H9 (cell line): ENCODE measurements around the gene COA4. TPM values are rescaled to one million over a fixed set of nuclear protein-coding genes. Genes with fewer than 3 reads are reported as not detected.
A peak's percentile ranks its signal among the peaks of the same experiment; 100 is the strongest.

Source experiments
- DNase-seq: peaks from one replicate; pipeline ENCODE4 v3.0.0-alpha.2; 2017
- H2AFZ ChIP-seq: one replicate; pipeline ENCODE4 v1.6.1; 2013; ENCODE audit warnings: mild to moderate bottlenecking, low read length, control low read depth, moderate library complexity
- H2AK5ac ChIP-seq: 2 replicates; pipeline ENCODE4 v1.6.1; 2013; ENCODE audit warnings: low read length, control low read depth, mixed read lengths; ENCODE audit not compliant: insufficient read length
- H2BK120ac ChIP-seq: one replicate; pipeline ENCODE4 v1.6.1; 2013; ENCODE audit warnings: low read depth, mild to moderate bottlenecking, low read length, control low read depth, inconsistent platforms; ENCODE audit not compliant: poor library complexity, severe bottlenecking
- H2BK12ac ChIP-seq: 2 replicates; pipeline ENCODE4 v1.6.1; 2013; ENCODE audit warnings: low read length, control low read depth, mixed read lengths, low read depth; ENCODE audit not compliant: insufficient read length
- H2BK15ac ChIP-seq: 2 replicates; pipeline ENCODE4 v1.6.1; 2013; ENCODE audit warnings: low read depth, low read length, control low read depth
- H2BK20ac ChIP-seq: one replicate; pipeline ENCODE4 v1.6.1; 2013; ENCODE audit warnings: low read depth, mild to moderate bottlenecking, low read length, control low read depth, inconsistent platforms; ENCODE audit not compliant: poor library complexity, severe bottlenecking
- H2BK5ac ChIP-seq: 2 replicates; pipeline ENCODE4 v1.6.1; 2013; ENCODE audit warnings: low read length, control low read depth, mixed read lengths; ENCODE audit not compliant: insufficient read length
- H3K14ac ChIP-seq: 2 replicates; pipeline ENCODE4 v1.6.1; 2013; ENCODE audit warnings: low read length, control low read depth; ENCODE audit not compliant: insufficient read depth
- H3K18ac ChIP-seq: 2 replicates; pipeline ENCODE4 v1.6.1; 2013; ENCODE audit warnings: low read depth, mild to moderate bottlenecking, mixed read lengths, low read length, control low read depth; ENCODE audit not compliant: insufficient read length
- H3K23ac ChIP-seq: 2 replicates; pipeline ENCODE4 v1.6.1; 2013; ENCODE audit warnings: low read length, control low read depth, mixed read lengths, low read depth; ENCODE audit not compliant: insufficient read length
- H3K23me2 ChIP-seq: 2 replicates; pipeline ENCODE4 v1.6.1; 2013; ENCODE audit warnings: low read depth, mild to moderate bottlenecking, mixed read lengths, low read length, control low read depth; ENCODE audit not compliant: insufficient read length, poor library complexity, severe bottlenecking
- H3K27ac ChIP-seq: 2 replicates; pipeline ENCODE4 v1.5.1; 2013; ENCODE audit warnings: low read length, control low read depth, mixed read lengths, low read depth; ENCODE audit not compliant: insufficient read length
- H3K27me3 ChIP-seq: 2 replicates; pipeline ENCODE4 v1.6.1; 2013; ENCODE audit warnings: low read length, control low read depth, inconsistent platforms; ENCODE audit not compliant: insufficient read depth
- H3K4ac ChIP-seq: 2 replicates; pipeline ENCODE4 v1.6.1; 2013; ENCODE audit warnings: low read depth, mild to moderate bottlenecking, control low read depth, inconsistent platforms, low read length, moderate library complexity
- H3K4me1 ChIP-seq: 2 replicates; pipeline ENCODE4 v1.6.1; 2013; ENCODE audit warnings: low read length, control low read depth, inconsistent platforms; ENCODE audit not compliant: insufficient read depth
- H3K4me2 ChIP-seq: 2 replicates; pipeline ENCODE4 v1.6.1; 2013; ENCODE audit warnings: low read length, control low read depth, mixed read lengths; ENCODE audit not compliant: insufficient read length, insufficient read depth
- H3K56ac ChIP-seq: 2 replicates; pipeline ENCODE4 v1.6.1; 2013; ENCODE audit warnings: low read depth, mild to moderate bottlenecking, mixed read lengths, low read length, control low read depth; ENCODE audit not compliant: insufficient read length
- H3K79me1 ChIP-seq: 2 replicates; pipeline ENCODE4 v1.6.1; 2013; ENCODE audit warnings: low read depth, mild to moderate bottlenecking, moderate library complexity, low read length, control low read depth, inconsistent platforms; ENCODE audit not compliant: insufficient read depth, poor library complexity, severe bottlenecking
- H3K79me2 ChIP-seq: 2 replicates; pipeline ENCODE4 v1.6.1; 2013; ENCODE audit warnings: low read length, control low read depth, inconsistent platforms; ENCODE audit not compliant: insufficient read depth
- H3K9ac ChIP-seq: 2 replicates; pipeline ENCODE4 v1.6.1; 2013; ENCODE audit warnings: low read length, control low read depth, mixed read lengths; ENCODE audit not compliant: insufficient read length; ENCODE audit errors: extremely low read depth
- H3K9me3 ChIP-seq: one replicate; pipeline ENCODE4 v1.6.1; 2013; ENCODE audit warnings: low read depth, low read length, inconsistent platforms; ENCODE audit not compliant: control insufficient read depth
- H3T11ph ChIP-seq: one replicate; pipeline ENCODE4 v1.6.1; 2013; ENCODE audit warnings: mild to moderate bottlenecking, low read length, control low read depth, inconsistent platforms
- H4K20me1 ChIP-seq: one replicate; pipeline ENCODE4 v1.6.1; 2013; ENCODE audit not compliant: control insufficient read depth, insufficient read length, insufficient read depth
- H4K5ac ChIP-seq: 2 replicates; pipeline ENCODE4 v1.6.1; 2013; ENCODE audit warnings: low read depth, mild to moderate bottlenecking, mixed read lengths, low read length, control low read depth; ENCODE audit not compliant: insufficient read length
- H4K8ac ChIP-seq: replicated peaks from 2 replicates; pipeline ENCODE4 v1.6.1; 2013; ENCODE audit warnings: low read length, control low read depth, mixed read lengths, low read depth; ENCODE audit not compliant: insufficient read length
- H4K91ac ChIP-seq: 2 replicates; pipeline ENCODE4 v1.6.1; 2013; ENCODE audit warnings: low read depth, mild to moderate bottlenecking, moderate library complexity, mixed read lengths, low read length, control low read depth; ENCODE audit not compliant: insufficient read length
- H3K27ac Mint-ChIP-seq, 3 experiments: 2 replicates in 2 of 3; 3 replicates in 1 of 3; pipeline ENCODE4 v1.8.0; 2020 to 2021; ENCODE audit warnings: mixed read lengths in 3 of 3, mild to moderate bottlenecking in 1 of 3, moderate library complexity in 1 of 3
- H3K27me3 Mint-ChIP-seq: 2 replicates; pipeline ENCODE4 v1.8.0; 2021; ENCODE audit warnings: low read depth, mild to moderate bottlenecking, moderate library complexity, mixed read lengths
- H3K36me3 Mint-ChIP-seq, 3 experiments: 2 replicates in 2 of 3; 3 replicates in 1 of 3; pipeline ENCODE4 v1.8.0; 2020 to 2021; ENCODE audit warnings: low read depth in 3 of 3, mixed read lengths in 3 of 3; ENCODE audit not compliant: insufficient read depth in 1 of 3
- H3K4me1 Mint-ChIP-seq, 2 experiments: 2 replicates each; pipeline ENCODE4 v1.8.0; 2020; ENCODE audit warnings: mixed read lengths in 2 of 2
- H3K4me3 Mint-ChIP-seq, 2 experiments: 2 replicates in 1 of 2; 3 replicates in 1 of 2; pipeline ENCODE4 v1.8.0; 2020 to 2021; ENCODE audit warnings: mild to moderate bottlenecking in 2 of 2, mixed read lengths in 2 of 2, moderate library complexity in 1 of 2
- H3K9me3 Mint-ChIP-seq, 2 experiments: 2 replicates in 1 of 2; 3 replicates in 1 of 2; pipeline ENCODE4 v1.8.0; 2020; ENCODE audit warnings: mild to moderate bottlenecking in 2 of 2, mixed read lengths in 2 of 2, moderate library complexity in 1 of 2
- CTCF ChIP-seq: fragments of 200-600 bp; sonication (generic); conservative IDR thresholded peaks from 3 replicates; pipeline ENCODE4 v1.8.0; 2021; ENCODE audit warnings: antibody characterized with exemption, mild to moderate bottlenecking
- WGBS: extraction: QIAGEN DNeasy Blood & Tissue Kit; methylation state at CpG from one replicate; pipeline ENCODE4 v1.1.7; 2013; ENCODE audit warnings: missing lambda C conversion rate, low lambda C conversion rate, mixed read lengths; ENCODE audit not compliant: insufficient read length; ENCODE audit errors: extremely low coverage; 5-methylcytosine and 5-hydroxymethylcytosine counted together
- total RNA-seq: library from RNA; stranded (reverse); gene quantifications from 2 replicates; pipeline ENCODE4 v1.2.1, GENCODE V29; 2021

COA4 gene
- total RNA-seq, 1 experiment from 2014 or later = 116 TPM

- peak overlapping the region in 2 of 3 experiments; percentile 4 to 53; a peak in 1 of 7 replicates for H3K27ac Mint-ChIP-seq
- no peak for DNase-seq
- Histone ChIP-seq H2AK5ac (no peak overlapping the region), H3K23me2 (no peaks in the 10 kb centered on the region), H2BK12ac (no peak overlapping the region), H2AFZ (no peak overlapping the region), H3K79me1 (no peaks in the 10 kb centered on the region), H3K4me1 (no peaks in the 10 kb centered on the region), H4K20me1 (no peaks in the 10 kb centered on the region), H3K27ac (no peak overlapping the region), H3K56ac (no peak overlapping the region), H3T11ph (no peak overlapping the region), H3K27me3 (no peaks in the 10 kb centered on the region), H3K4ac (no peak overlapping the region), H4K5ac (no peak overlapping the region), H2BK120ac (no peak overlapping the region), H3K79me2 (no peaks in the 10 kb centered on the region), H3K9me3 (no peaks in the 10 kb centered on the region), H4K91ac (no peak overlapping the region), H2BK5ac (no peak overlapping the region), H3K18ac (no peak overlapping the region), H3K4me2 (no peak overlapping the region), H3K14ac (no peak overlapping the region), H3K23ac (no peak overlapping the region), H2BK15ac (no peak overlapping the region), H3K9ac (no peak overlapping the region), H4K8ac (no peak overlapping the region), H2BK20ac (no peak overlapping the region)
- no peaks in the 10 kb centered on the region; the same call in 1 of the 2 replicates for H3K27me3 Mint-ChIP-seq
- no peaks in the 10 kb centered on the region for H3K9me3 Mint-ChIP-seq
- H3K36me3 Mint-ChIP-seq = peaks cover 3 to 19% (median 5%) of the 10 kb centered on the region in 3 experiments; a peak in 6 of 7 replicates
- WGBS = no CpG with 5 or more reads among the region's 5 CpGs
- peaks cover 2 to 4% of the 10 kb centered on the region in 2 experiments; a peak in 3 of 4 replicates for H3K4me1 Mint-ChIP-seq
- H3K4me3 Mint-ChIP-seq = no peak overlapping the region
- no peak for TF ChIP-seq CTCF
Measured at GRCh38 chr11:73866095-73866579, 10.5 kb downstream of the COA4 start.
